ENCODE data around the gene PCOLCE2.

Gene PCOLCE2, protein sequence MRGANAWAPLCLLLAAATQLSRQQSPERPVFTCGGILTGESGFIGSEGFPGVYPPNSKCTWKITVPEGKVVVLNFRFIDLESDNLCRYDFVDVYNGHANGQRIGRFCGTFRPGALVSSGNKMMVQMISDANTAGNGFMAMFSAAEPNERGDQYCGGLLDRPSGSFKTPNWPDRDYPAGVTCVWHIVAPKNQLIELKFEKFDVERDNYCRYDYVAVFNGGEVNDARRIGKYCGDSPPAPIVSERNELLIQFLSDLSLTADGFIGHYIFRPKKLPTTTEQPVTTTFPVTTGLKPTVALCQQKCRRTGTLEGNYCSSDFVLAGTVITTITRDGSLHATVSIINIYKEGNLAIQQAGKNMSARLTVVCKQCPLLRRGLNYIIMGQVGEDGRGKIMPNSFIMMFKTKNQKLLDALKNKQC

DNA sequence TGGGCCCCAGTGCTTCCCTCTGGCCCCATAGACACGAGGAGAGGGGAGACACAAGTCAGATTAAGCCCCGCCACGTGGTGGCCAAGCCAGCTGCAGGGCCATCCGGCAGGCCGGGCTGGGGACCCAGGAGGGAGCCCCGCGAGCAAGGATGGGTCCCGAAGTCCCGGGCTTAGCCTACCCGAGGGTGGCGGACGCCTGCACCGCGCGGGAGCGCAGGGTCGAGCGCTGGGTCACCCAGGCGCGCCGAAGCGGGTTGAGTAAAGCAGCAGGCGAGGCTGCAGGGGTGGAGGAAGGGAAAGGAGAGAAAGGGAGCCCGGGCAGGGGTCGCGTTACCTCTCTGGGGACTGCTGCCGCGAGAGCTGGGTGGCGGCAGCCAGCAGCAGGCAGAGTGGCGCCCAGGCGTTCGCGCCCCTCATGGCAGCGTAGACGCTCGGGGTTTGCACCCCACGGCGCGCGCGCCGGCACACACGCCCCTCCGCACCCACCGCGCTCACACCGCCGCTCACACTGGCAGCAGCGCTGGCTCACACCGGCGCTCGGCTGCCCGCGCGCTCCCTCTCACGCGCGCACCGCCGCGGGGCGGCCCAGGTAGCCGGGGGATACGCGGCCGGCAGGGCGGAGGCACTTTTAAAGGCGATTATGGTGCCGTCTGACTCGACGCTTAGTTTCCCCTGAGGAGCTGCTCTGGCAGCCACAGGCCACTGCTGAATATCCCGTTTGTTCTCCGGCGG lies at the start of gene PCOLCE2:
Gene PCOLCE2, minus strand, starts transcription at position 603 of the 731 bp plus-strand sequence. Its CDS starts 187 bp downstream, at position 416.
- peak in 1 of 2 experiments; percentile 69 for DNase-seq

GRCh38 chr3:142935963-142936362 lies 47.1 kb upstream of the PCOLCE2 start:
- no peak for DNase-seq

DNA sequence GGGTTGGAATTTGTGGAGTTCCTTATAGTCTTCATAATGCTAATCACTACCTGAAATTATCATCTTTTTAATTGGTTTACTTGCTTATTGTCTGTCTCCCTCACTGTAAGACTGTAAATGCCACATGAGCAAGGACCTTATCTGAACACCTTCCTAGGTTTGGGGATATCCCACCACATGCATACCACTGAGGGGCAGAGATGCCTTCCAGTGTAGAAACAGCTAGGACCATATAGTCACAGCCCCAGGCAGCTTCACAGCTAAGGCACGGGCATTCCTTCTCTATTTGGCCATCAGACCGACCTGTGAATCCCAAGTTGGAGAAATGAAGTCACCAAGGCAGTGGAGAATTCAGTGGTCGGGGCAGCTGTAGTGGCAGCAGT lies 46.0 kb upstream of the PCOLCE2 start:
- DNase-seq: no peak

- DNase-seq: no peak
Measured at GRCh38 chr3:142934128-142934886, 45.4 kb upstream of the PCOLCE2 start.

GRCh38 chr3:142931222-142931621 lies 42.3 kb upstream of the PCOLCE2 start:
- no peak for DNase-seq

DNA sequence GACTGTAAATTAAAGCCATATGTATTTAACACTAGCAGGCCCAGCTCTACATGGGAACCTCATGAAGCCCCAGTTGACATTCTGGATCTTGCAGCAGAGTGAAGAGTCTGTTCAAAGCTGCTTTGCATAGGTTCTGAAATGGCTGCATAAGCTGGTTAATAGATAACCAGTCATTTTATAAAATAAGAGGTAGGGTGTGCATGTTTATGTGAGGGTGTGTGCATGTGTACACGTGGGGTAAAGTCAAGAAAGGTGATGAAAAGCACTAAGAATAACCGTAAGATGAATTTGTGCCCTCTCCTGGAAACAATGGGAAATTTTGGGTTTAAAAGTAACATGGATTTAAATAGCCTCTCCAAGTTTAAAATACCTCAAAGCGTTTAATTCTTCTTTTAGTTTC lies 41.6 kb upstream of the PCOLCE2 start:
- DNase-seq: no peak

DNA sequence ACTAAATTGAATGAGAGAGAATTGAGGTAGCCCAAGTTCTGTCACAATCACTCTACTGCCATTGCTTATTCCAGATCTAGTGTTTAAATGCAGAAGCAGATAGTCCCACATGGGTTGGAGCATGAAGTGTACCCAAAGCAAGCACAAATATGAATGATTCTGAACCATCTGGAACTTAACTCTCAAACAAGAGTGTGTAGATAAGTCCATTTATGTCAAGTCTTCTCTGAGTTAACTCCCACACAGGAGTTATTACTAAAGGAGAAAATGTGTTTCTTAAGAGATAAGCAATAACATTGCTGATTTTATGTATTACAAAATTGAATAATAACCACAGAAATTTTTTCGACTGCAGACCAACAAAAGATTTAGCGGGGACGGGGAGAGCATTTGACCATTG lies 41.0 kb upstream of the PCOLCE2 start:
- no peak for DNase-seq

DNA sequence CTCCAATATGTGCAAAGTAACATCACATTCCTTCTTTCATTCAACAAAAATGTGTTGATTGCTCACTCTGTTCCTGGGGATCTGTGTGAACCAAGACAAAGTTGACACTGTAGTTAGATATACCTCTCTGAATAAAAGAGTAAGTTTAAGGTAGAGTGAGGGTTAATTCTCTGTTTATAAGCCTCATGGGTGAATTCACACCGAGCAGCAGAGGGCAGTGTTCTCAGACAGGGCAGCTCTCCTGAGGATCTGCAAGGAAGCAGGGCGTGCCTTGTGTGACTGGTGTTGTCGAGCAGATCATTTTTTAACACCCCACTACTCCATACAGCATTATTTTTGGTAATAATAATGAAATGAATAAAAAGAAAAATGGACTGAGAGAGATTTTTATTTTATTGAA lies 40.2 kb upstream of the PCOLCE2 start:
- peak in 1 of 2 experiments; percentile 30 for DNase-seq

DNA sequence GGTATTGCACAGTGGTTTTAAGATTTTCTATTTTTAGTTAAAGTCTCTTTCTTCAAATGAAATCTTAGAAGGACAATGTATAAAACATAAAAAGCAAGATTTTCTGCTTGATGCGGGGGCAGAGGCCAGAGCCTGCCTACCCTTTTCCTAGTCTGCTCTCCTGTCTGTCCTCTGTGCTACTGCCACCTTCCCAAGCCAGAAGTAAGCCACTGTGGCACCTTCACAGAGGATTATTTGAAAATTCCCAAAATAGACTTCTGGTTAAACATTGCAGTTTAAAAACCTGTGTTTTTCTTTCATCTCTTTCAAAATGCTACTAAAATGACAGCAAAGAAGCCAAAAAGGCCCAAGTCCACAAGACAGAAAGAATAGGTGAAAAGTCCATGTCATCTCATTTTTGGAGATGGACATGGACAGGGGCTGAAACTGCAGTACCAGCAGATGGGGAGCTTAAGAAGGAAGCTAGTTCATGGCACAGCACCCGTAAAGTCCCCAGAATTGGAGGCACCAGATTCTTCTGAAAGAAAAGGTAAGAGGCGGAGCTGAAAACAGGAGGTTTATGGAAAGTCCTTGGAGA lies 37.6 kb upstream of the PCOLCE2 start:
- DNase-seq: no peak

DNA sequence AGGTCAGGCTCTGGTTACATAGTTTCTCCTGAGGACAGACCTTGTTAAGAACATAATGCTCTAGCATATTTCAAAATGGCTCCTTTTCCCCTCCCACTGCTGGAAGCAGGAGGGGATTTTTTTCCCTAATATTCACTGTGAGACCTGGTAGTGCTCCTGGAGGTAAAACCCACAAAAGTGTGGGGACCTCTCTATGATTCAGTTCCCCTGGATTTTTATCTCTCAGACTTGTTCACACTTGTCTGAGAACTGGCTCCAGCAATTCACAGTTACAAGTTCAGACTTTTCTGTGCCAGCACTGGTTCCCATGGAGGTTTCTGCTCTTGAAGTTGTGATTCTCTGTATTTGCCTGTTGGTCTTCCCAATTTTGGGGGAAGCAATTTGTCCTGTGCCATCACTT lies 36.3 kb upstream of the PCOLCE2 start:
- DNase-seq: no peak

DNA sequence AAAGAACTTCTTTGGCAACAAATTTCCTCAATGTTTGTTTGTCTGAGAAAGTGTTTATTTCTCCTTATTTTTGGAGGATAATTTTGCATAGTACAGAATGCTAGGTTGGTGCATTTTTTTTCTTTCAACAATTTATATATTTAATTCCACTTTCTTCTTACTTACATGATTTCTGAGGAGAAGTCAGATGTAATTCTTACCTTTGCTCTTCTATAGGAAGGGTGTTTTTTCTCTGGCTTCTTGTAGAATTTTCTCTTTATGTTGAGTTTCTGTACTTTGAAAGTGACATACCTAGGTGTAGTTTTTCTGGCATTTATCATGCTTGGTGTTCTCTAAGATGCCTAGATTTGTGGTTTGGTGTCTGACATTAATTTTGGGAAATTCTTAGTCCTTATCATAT lies 34.8 kb upstream of the PCOLCE2 start:
- no peak for DNase-seq

DNA sequence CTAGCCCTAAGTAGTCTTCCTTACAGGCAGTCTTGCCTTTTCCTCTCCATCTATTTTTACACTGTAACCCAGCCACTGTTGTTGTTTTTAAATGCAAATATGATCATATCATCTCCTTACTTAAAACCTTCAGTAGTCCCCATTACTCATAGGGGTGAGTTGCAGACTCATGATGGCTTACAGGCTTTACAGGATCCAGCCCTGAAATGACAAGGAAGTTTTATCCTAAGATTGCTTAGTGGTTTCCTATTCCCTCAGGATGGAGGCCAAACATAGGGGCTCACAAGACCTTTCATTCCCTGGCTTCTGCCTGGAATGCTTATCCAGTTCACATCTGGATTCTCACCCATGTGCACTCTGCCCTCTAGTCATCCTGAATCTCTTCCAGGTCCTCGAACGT lies 27.7 kb upstream of the PCOLCE2 start:
- no peak for DNase-seq

GRCh38 chr3:142915636-142916035 lies 26.8 kb upstream of the PCOLCE2 start:
- DNase-seq: no peak

- no peak for DNase-seq
Measured at GRCh38 chr3:142914286-142914811, 25.5 kb upstream of the PCOLCE2 start.

- no peak for DNase-seq
Measured at GRCh38 chr3:142913432-142913831, 24.5 kb upstream of the PCOLCE2 start.

DNA sequence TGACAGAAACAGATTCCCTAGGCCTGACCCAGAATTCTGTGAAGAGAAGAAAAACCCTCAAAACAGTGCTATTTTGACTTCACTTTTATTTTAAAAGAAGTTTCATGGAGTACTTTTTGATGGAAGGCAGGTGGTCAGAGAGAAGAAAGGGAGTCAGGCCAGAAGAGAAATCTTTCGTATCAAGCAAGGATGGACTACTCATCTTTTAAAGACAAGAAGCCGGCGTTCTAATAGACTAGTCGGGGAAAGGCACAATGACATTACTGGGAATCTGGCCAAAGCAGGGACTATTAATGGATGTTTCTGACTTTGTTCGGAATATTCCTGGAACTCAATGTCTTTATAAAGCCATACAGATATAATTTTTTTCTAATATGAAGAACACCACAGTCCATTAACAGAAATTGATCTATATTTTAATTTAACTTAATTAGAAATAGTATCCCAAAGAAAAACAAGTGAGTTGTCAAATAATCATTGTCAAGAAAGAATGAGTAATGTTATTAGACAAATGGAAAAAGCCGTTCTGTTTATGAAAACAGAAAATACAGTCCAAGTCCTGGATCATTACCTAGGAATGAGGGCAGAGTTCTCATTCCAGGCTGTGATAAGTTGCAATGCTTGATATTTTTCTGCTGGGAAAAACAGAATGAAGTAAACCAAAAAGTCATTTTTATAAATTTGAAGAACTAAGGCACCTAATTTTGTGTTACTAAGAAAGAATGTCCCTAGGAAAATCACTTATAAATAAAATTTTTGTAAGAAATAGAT lies 23.7 kb upstream of the PCOLCE2 start:
- DNase-seq: no peak

- DNase-seq: no peak
Measured at GRCh38 chr3:142910280-142910679, 21.4 kb upstream of the PCOLCE2 start.

- no peak for DNase-seq
Measured at GRCh38 chr3:142909282-142909681, 20.4 kb upstream of the PCOLCE2 start.

DNA sequence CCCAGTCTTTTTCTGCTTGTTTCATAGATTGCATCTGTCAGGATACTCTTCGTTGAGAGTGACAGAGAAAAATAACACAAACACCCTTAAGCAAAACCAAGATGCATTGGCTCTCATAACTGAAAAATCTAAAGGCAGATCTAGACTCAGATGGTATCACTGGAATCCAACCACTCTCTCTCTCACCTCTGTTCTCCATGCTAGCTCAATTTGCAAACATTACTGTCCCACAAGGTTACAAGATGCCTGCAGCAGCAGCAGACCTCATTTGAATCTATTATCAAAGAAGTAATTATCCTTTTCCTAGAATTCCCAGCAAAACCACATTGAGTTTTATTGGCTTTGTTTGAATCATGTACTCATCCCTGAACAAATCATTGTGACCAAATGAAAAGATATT lies 19.1 kb upstream of the PCOLCE2 start:
- DNase-seq: no peak

DNA sequence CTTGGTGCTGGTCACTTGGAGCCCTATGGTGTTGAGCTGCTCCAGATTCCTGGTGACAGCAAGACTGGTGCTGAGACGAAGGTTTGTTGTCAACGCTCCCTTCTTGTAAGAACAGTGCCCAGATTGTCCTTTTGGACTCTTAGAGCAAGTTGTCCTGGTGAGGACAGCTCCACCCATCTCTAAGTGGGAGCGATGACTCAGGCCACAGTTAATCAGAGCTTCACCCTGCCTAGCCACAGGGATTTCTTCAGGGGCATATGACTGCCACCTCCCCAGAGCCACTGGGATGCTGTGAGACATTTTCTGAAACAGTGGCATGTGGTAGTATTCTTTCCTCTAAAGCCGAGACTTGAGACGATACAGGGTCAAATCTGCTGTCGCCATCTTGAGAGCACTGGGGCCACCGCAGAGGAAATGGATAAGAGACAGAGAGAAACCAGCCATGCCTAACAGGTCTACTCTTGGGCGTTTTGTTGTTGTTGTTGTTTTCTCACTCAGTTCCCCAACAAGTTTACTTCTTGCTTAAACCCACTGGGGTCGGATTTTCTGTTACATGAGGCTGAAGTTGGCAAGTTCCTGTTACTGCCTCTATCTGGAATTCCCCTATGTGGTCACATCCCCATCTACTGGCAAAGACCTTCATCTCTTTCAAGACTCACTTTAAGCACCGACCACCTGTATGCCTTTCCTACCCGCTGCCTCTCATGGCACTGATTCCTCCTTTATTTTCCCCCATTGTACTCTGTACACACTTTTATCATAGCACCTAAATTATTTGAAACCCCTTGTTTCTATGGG lies 16.0 kb upstream of the PCOLCE2 start:
- peak in 1 of 2 experiments; percentile 22 for DNase-seq

GRCh38 chr3:142902356-142902755 lies 13.5 kb upstream of the PCOLCE2 start:
- no peak for DNase-seq
